Activated CD8-positive, alpha-beta T cell treated with anti-CD3 and anti-CD28 coated beads, Interleukin-2, amount 10 ng/mL, durations not matched to agents 7 days and 5 days (primary cell): ENCODE results near the gene SERPINB13. TPM values are rescaled to one million over a fixed set of nuclear protein-coding genes. Genes with fewer than 3 reads are reported as not detected.

Experiments used
- ATAC-seq: fragments of 150-1000 bp; cut with Tn5 transposase; one replicate; pipeline ENCODE4 v1.10.0; 2021; ENCODE audit warnings: moderate library complexity
- CTCF ChIA-PET: fragments of 350-600 bp; sonication (Branson Sonifier 250); formaldehyde crosslinking; loops from one replicate; lab custom pipeline; 2021; ENCODE audit warnings: antibody characterized with exemption; lab: Charles Lee
- POLR2A ChIA-PET: fragments of 350-600 bp; sonication (Branson Sonifier 250); formaldehyde crosslinking; loops from one replicate; lab custom pipeline; 2021; ENCODE audit warnings: antibody characterized with exemption; lab: Charles Lee
- DNase-seq: peaks from one replicate; pipeline ENCODE4 v3.0.0-alpha.2; 2020
- H3K27ac Mint-ChIP-seq: one replicate; pipeline ENCODE4 v1.8.0; 2021; ENCODE audit warnings: mild to moderate bottlenecking, mixed read lengths
- H3K27me3 Mint-ChIP-seq: one replicate; pipeline ENCODE4 v1.8.0; 2021; ENCODE audit warnings: low read depth, mixed read lengths
- H3K36me3 Mint-ChIP-seq: one replicate; pipeline ENCODE4 v1.8.0; 2021; ENCODE audit warnings: low read depth, mixed read lengths
- H3K4me1 Mint-ChIP-seq: one replicate; pipeline ENCODE4 v1.8.0; 2021; ENCODE audit warnings: low read depth, mixed read lengths
- H3K4me3 Mint-ChIP-seq: one replicate; pipeline ENCODE4 v1.8.0; 2021; ENCODE audit warnings: mild to moderate bottlenecking, mixed read lengths
- H3K9me3 Mint-ChIP-seq: one replicate; pipeline ENCODE4 v1.8.0; 2022; ENCODE audit warnings: mixed read lengths; ENCODE audit not compliant: insufficient read depth
- total RNA-seq, 2 experiments: library from RNA; stranded (reverse); gene quantifications; one replicate each; pipeline ENCODE4 v1.2.3, GENCODE V29; 2021

Gene SERPINB13
- total RNA-seq, 2 experiments from 2014 or later, result not detected

GRCh38 chr18:63590966-63591695, 4.0 kb downstream of the SERPINB13 start:
- ATAC-seq, result no peak

GRCh38 chr18:63591725-63592124, 4.6 kb downstream of the SERPINB13 start:
- ChIA-PET POLR2A (no interaction called here), CTCF (no interaction called here)
- Mint-ChIP-seq H3K9me3 (no peaks in the 10 kb centered on the region), H3K36me3 (no peaks in the 10 kb centered on the region), H3K27ac (no peak overlapping the region), H3K27me3 (no peaks in the 10 kb centered on the region), H3K4me3 (no peak overlapping the region), H3K4me1 (no peaks in the 10 kb centered on the region)
- ATAC-seq, result no peak
- no peak for DNase-seq

More at GRCh38 chr18:63590966-63591695, 4.0 kb downstream of the SERPINB13 start:
- Mint-ChIP-seq H3K4me1 (no peaks in the 10 kb centered on the region), H3K27me3 (no peaks in the 10 kb centered on the region), H3K27ac (no peak overlapping the region), H3K4me3 (no peak overlapping the region), H3K36me3 (no peaks in the 10 kb centered on the region), H3K9me3 (no peaks in the 10 kb centered on the region)
- POLR2A ChIA-PET, result no interaction called here
- DNase-seq, result no peak
- CTCF ChIA-PET, result no interaction called here

- no peak for ATAC-seq
- CTCF ChIA-PET, result no interaction called here
These were observed 5.3 kb downstream of the SERPINB13 start for GRCh38 chr18:63592471-63592870.

GRCh38 chr18:63596964-63597363, 9.8 kb downstream of the SERPINB13 start:
- DNase-seq (no peak), ATAC-seq (no peak)
- H3K4me1 Mint-ChIP-seq, result no peaks in the 10 kb centered on the region
- H3K27me3 Mint-ChIP-seq, result no peaks in the 10 kb centered on the region
- no peak overlapping the region for H3K27ac Mint-ChIP-seq
- H3K9me3 Mint-ChIP-seq, result no peaks in the 10 kb centered on the region
- POLR2A ChIA-PET, result no interaction called here
- CTCF ChIA-PET, result no interaction called here
- no peaks in the 10 kb centered on the region for H3K36me3 Mint-ChIP-seq
- no peak overlapping the region for H3K4me3 Mint-ChIP-seq

More at GRCh38 chr18:63592471-63592870, 5.3 kb downstream of the SERPINB13 start:
- no peaks in the 10 kb centered on the region for H3K9me3 Mint-ChIP-seq
- H3K4me3 Mint-ChIP-seq, result no peak overlapping the region
- no peaks in the 10 kb centered on the region for H3K4me1 Mint-ChIP-seq
- no peaks in the 10 kb centered on the region for H3K27me3 Mint-ChIP-seq
- DNase-seq, result no peak
- H3K36me3 Mint-ChIP-seq, result no peaks in the 10 kb centered on the region
- H3K27ac Mint-ChIP-seq, result no peak overlapping the region
- POLR2A ChIA-PET, result no interaction called here

GRCh38 chr18:63603355-63603754, 16.2 kb downstream of the SERPINB13 start:
- CTCF ChIA-PET, result interaction anchor here (1.2 kb wide), 1 partner anchor 92 kb away, joined by 3 read pairs; no protein-coding TSS in a partner anchor
- DNase-seq, result no peak

DNA sequence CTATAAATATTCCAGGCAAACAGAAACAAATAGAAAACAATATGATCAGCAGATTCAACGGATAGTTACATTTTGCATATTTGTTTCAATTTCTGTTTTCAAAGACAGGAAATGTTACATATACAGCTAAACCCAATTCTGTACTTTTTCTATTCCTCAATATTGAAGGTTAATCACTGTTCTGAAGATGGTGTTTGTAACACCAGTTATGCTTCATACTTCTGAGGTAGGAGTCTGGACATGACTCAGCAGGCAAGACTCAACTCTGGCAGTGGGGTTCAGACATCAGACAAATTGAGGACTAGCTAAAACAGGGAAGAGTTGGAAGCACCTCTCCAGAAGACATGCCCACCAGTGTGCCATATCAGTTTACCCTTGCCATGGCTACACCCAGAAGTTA, 16.6 kb downstream of the SERPINB13 start:
- Mint-ChIP-seq H3K4me1 (no peaks in the 10 kb centered on the region), H3K36me3 (no peaks in the 10 kb centered on the region), H3K27me3 (peaks cover 6% of the 10 kb centered on the region), H3K4me3 (no peak overlapping the region), H3K27ac (no peak overlapping the region), H3K9me3 (no peaks in the 10 kb centered on the region)
- ChIA-PET POLR2A (no interaction called here), CTCF (interaction anchor here (1.2 kb wide), 1 partner anchor 92 kb away, joined by 3 read pairs; no protein-coding TSS in a partner anchor)
- ATAC-seq (no peak), DNase-seq (no peak)

More at GRCh38 chr18:63603355-63603754, 16.2 kb downstream of the SERPINB13 start:
- H3K9me3 Mint-ChIP-seq, result no peaks in the 10 kb centered on the region
- no peak overlapping the region for H3K27ac Mint-ChIP-seq
- POLR2A ChIA-PET, result no interaction called here
- ATAC-seq, result no peak
- H3K4me3 Mint-ChIP-seq, result no peak overlapping the region
- no peaks in the 10 kb centered on the region for H3K4me1 Mint-ChIP-seq
- H3K27me3 Mint-ChIP-seq, result peaks cover 6% of the 10 kb centered on the region
- H3K36me3 Mint-ChIP-seq, result no peaks in the 10 kb centered on the region

- ATAC-seq (no peak), DNase-seq (no peak)
- Mint-ChIP-seq H3K36me3 (no peaks in the 10 kb centered on the region), H3K9me3 (no peaks in the 10 kb centered on the region), H3K27me3 (peaks cover 6% of the 10 kb centered on the region), H3K4me1 (no peaks in the 10 kb centered on the region), H3K27ac (no peak overlapping the region), H3K4me3 (no peak overlapping the region)
- ChIA-PET POLR2A (no interaction called here), CTCF (no interaction called here)
These were observed 17.8 kb downstream of the SERPINB13 start for GRCh38 chr18:63604791-63605567.

DNA sequence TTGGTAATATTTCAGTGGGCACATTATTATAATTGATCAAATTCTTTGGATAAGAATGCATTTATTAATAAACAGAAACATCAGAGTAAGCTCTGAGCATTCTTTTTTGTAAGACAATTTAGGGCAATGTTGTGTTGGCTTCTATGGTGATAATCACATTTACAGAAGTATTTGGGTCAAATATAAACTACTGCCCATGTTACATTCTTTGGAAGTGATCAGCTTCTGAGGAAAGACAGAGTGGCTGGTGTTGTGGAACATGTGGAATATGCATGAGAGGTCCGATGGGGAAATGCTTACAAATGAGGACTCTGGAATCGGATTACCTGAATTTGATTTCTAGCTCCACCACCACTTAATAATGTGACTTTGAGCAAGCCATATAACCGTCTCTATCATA, 19.4 kb downstream of the SERPINB13 start:
- Mint-ChIP-seq H3K27ac (no peak overlapping the region), H3K4me1 (no peaks in the 10 kb centered on the region), H3K4me3 (no peak overlapping the region), H3K9me3 (no peaks in the 10 kb centered on the region), H3K27me3 (peaks cover 6% of the 10 kb centered on the region), H3K36me3 (no peaks in the 10 kb centered on the region)
- ATAC-seq, result no peak
- ChIA-PET CTCF (interaction anchor here (1.5 kb wide), 1 partner anchor 12 kb away, joined by 3 read pairs; no protein-coding TSS in a partner anchor), POLR2A (no interaction called here)
- no peak for DNase-seq

DNA sequence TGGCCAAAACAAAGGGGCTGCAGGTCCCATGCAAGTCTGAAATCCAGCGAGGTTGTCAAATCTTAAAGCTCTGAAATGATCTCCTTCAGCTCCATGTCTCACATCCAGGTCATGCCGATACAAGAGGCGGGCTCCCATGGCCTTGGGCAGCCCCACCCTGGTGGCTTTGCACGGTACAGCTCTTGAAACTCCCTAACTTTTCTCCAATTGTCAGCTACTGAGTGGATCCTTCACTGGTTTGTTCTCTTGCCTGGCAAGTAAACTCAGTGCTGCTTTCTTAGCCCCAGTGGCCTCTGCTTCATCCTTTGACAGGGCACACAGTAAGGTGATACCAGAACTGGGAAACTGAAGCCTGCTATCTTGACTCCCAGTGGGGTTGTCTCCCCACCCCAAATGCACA, 26.3 kb downstream of the SERPINB13 start:
- Mint-ChIP-seq H3K4me3 (no peak overlapping the region), H3K9me3 (no peaks in the 10 kb centered on the region), H3K27ac (no peak overlapping the region), H3K36me3 (no peaks in the 10 kb centered on the region), H3K4me1 (no peaks in the 10 kb centered on the region), H3K27me3 (no peaks in the 10 kb centered on the region)
- CTCF ChIA-PET, result no interaction called here
- no peak for DNase-seq
- POLR2A ChIA-PET, result no interaction called here
- ATAC-seq, result no peak

GRCh38 chr18:63617049-63617914, 30.1 kb downstream of the SERPINB13 start:
- CTCF ChIA-PET, result no interaction called here
- ATAC-seq, result no peak
- no peaks in the 10 kb centered on the region for H3K9me3 Mint-ChIP-seq
- no peaks in the 10 kb centered on the region for H3K4me1 Mint-ChIP-seq
- no peak overlapping the region for H3K27ac Mint-ChIP-seq
- no peak overlapping the region for H3K4me3 Mint-ChIP-seq
- H3K27me3 Mint-ChIP-seq, result no peaks in the 10 kb centered on the region
- no peaks in the 10 kb centered on the region for H3K36me3 Mint-ChIP-seq
- POLR2A ChIA-PET, result no interaction called here
- no peak for DNase-seq

- no peak overlapping the region for H3K27ac Mint-ChIP-seq
- no peak for ATAC-seq
- no peak overlapping the region for H3K4me3 Mint-ChIP-seq
- H3K36me3 Mint-ChIP-seq, result no peaks in the 10 kb centered on the region
- H3K27me3 Mint-ChIP-seq, result no peaks in the 10 kb centered on the region
- no peaks in the 10 kb centered on the region for H3K4me1 Mint-ChIP-seq
- POLR2A ChIA-PET, result no interaction called here
- CTCF ChIA-PET, result no interaction called here
- no peaks in the 10 kb centered on the region for H3K9me3 Mint-ChIP-seq
- no peak for DNase-seq
These were observed 30.7 kb downstream of the SERPINB13 start for GRCh38 chr18:63617915-63618234.
